Left lung (tissue), 10 donors: ENCODE measurements around the gene NISCH. TPM values are rescaled to one million over a fixed set of nuclear protein-coding genes. Genes with fewer than 3 reads are reported as not detected.
A peak's percentile ranks its signal among the peaks of the same experiment; 100 is the strongest.

ENCODE experiments used
- ATAC-seq: fragments of 200-7000 bp; cut with Tn5 transposase; one replicate; pipeline ENCODE4 v1.9.1; 2020; ENCODE audit warnings: moderate library complexity
- DNase-seq, 4 donors: peaks; one replicate each; pipeline ENCODE4 v3.0.0-alpha.2; 2013 to 2020
- H3K27ac ChIP-seq, 2 donors: fragments of 200-600 bp; sonication (generic) in 1 of 2; one replicate each; pipeline versions ENCODE4 v1.5.0 to v1.8.0; 2020 to 2021
- H3K27me3 ChIP-seq, 2 donors: fragments of 200-600 bp; sonication (generic) in 1 of 2; one replicate each; pipeline versions ENCODE4 v1.5.0 to v1.8.0; 2020 to 2021
- H3K36me3 ChIP-seq, 2 donors: fragments of 200-600 bp; sonication (generic) in 1 of 2; one replicate each; pipeline versions ENCODE4 v1.5.0 to v1.8.0; 2020 to 2021
- H3K4me1 ChIP-seq, 2 donors: fragments of 200-600 bp; one replicate each; pipeline ENCODE4 v1.8.0; 2021
- H3K4me3 ChIP-seq, 2 donors: fragments of 200-600 bp; sonication (generic) in 1 of 2; one replicate each; pipeline versions ENCODE4 v1.5.0 to v1.8.0; 2020 to 2021; ENCODE audit warnings: mild to moderate bottlenecking in 1 of 2
- H3K9me3 ChIP-seq, 2 donors: fragments of 200-600 bp; sonication (generic) in 1 of 2; one replicate each; pipeline versions ENCODE4 v1.5.0 to v1.8.0; 2020 to 2021
- intact Hi-C, 2 donors: fragments of 100-400 bp; cut with DNase I; formaldehyde crosslinking; loops; one replicate each; pipeline versions ENCODE4 v1.11.2 to v1.14.2; 2022
- polyA plus RNA-seq, 6 donors: library from polyadenylated mRNA; unstranded; fragments of 120-200 nt; gene quantifications; one replicate each; pipeline ENCODE4 v1.2.1, GENCODE V29; 2013; ENCODE audit not compliant: insufficient read length in 6 of 6
- total RNA-seq, 2 donors: library from RNA; stranded (reverse); fragmentation: NEBNext Ultra II Directional; extraction: Animal tissue kit (Norgen Biotek cat#: 25700); gene quantifications; one replicate each; pipeline ENCODE4 v1.2.1, GENCODE V29; 2021
- TF ChIP-seq, protein P1 (sequence below), 2 donors: fragments of 200-600 bp; sonication (generic) in 1 of 2; IDR thresholded peaks; one replicate each; pipeline versions ENCODE4 v1.5.0 to v1.8.0; 2021; ENCODE audit warnings: antibody characterized with exemption in 2 of 2
- donor health status: DM: no; HTN: yes; CAD: no.
- donor health status: DM: no; HTN: no; CAD: no.

NISCH gene
- total and polyA plus RNA-seq, 8 donors: 72.6 to 178 (median 140) TPM

DNA sequence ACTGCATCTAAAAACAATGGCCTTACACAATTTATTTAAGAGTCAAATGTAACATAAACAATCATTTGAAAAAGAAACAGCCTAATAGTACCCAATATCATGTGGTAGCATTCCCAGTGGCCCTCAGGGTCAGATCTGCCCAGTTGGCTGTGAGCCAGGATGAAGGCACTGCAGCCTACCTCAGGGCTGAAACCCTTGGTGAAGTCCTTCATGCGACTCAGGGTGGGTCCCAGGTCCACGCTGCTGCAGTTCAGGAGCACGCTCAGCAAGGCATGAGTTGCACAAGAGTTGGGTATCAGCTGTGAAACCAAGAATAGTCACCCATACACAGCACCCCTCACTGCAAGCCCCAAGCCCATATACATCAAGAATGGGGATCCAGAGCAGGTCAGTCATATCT lies 47.6 kb upstream of the NISCH start:
- peaks cover 0 to 54% of the 10 kb centered on the region in 2 donors for H3K36me3 ChIP-seq
- intact Hi-C loops: no loop called here
- DNase-seq: no peak
- H3K9me3 ChIP-seq: no peaks in the 10 kb centered on the region
- no peak overlapping the region for H3K4me3 ChIP-seq
- no peak overlapping the region for H3K27ac ChIP-seq
- no peaks in the 10 kb centered on the region for H3K27me3 ChIP-seq
- TF ChIP-seq, protein P1, sequence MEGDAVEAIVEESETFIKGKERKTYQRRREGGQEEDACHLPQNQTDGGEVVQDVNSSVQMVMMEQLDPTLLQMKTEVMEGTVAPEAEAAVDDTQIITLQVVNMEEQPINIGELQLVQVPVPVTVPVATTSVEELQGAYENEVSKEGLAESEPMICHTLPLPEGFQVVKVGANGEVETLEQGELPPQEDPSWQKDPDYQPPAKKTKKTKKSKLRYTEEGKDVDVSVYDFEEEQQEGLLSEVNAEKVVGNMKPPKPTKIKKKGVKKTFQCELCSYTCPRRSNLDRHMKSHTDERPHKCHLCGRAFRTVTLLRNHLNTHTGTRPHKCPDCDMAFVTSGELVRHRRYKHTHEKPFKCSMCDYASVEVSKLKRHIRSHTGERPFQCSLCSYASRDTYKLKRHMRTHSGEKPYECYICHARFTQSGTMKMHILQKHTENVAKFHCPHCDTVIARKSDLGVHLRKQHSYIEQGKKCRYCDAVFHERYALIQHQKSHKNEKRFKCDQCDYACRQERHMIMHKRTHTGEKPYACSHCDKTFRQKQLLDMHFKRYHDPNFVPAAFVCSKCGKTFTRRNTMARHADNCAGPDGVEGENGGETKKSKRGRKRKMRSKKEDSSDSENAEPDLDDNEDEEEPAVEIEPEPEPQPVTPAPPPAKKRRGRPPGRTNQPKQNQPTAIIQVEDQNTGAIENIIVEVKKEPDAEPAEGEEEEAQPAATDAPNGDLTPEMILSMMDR (IDR thresholded peaks at IDR 0.05): no peak
- H3K4me1 ChIP-seq: peaks cover 21 to 54% of the 10 kb centered on the region in 2 donors
- ATAC-seq: no peak

DNA sequence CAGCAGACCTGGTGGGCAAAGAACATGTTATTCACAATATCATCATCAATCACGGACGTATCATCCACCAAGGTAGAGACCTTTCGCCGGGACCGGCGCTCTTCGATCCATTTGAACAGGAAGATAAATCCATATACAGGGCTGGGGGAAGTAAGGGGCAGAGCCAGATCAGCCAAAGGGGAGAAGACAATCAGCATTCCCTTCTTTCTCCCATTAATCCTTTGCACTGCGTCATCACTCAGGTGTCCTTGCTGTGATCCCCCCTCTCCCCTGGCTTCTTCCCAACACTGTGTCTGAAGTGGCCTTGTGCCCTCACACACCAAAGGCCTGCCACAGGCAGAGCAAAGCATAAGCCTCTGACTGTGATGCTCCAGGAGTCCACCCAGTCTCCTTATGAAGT lies 46.9 kb upstream of the NISCH start:
- DNase-seq (no peak), ATAC-seq (no peak)
- Histone ChIP-seq H3K4me1 (peaks cover 21 to 56% of the 10 kb centered on the region in 2 donors), H3K36me3 (peaks cover 0 to 47% of the 10 kb centered on the region in 2 donors), H3K9me3 (no peaks in the 10 kb centered on the region), H3K27me3 (no peaks in the 10 kb centered on the region), H3K27ac (no peak overlapping the region), H3K4me3 (peak overlapping the region in 1 of 2 donors; percentile 95)
- TF ChIP-seq, protein P1 (IDR thresholded peaks at IDR 0.05): no peak
- intact Hi-C loops: no loop called here

DNA sequence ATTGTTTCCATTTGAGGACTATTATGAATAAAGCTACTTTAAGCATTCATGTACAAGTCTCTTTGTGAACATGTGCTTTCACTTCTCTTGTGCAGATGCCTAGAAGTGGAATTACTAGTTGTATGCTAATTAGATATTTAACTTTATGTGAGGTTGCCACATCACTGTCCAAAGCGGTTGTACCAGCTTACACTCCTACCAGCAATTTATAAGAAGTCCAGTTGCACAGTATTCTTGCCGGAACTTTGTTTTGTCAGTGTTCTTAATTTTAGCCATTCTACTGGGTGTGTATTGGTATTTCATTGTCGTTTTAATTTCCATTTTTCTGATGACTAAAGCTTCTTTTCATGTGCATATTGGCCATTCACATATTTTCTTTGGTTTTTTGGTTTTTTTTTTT lies 39.6 kb upstream of the NISCH start:
- intact Hi-C loops: no loop called here
- DNase-seq: no peak
- no peak overlapping the region for H3K4me3 ChIP-seq
- H3K36me3 ChIP-seq: peaks cover 0 to 8% of the 10 kb centered on the region in 2 donors
- ATAC-seq: no peak
- no peaks in the 10 kb centered on the region for H3K27me3 ChIP-seq
- TF ChIP-seq, protein P1 (IDR thresholded peaks at IDR 0.05): no peak
- H3K4me1 ChIP-seq: peaks cover 9 to 22% of the 10 kb centered on the region in 2 donors
- H3K9me3 ChIP-seq: no peaks in the 10 kb centered on the region
- no peak overlapping the region for H3K27ac ChIP-seq

DNA sequence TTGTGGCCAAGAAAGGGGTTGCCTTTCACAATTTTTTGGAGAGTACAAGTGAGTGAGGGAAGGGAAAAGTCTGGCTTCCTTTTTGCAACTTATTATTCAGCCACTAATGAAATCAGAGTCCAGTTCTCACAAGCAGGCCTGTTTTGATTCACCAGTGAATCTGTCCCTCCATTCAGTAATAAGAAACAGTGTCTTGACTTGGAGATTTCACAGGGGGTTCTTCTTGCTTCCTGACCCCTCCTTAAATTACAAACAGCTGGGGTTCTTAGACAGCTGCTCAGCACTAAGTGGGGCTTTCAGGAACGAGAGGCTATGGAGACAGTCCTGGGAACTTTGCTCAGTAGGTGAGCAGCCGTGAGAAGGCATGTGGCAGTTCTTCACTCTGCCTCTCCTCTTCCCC lies 35.0 kb upstream of the NISCH start:
- TF ChIP-seq, protein P1 (IDR thresholded peaks at IDR 0.05): no peak
- Histone ChIP-seq H3K9me3 (no peaks in the 10 kb centered on the region), H3K36me3 (peaks cover 0 to 9% of the 10 kb centered on the region in 2 donors), H3K4me1 (no peaks in the 10 kb centered on the region), H3K27me3 (no peaks in the 10 kb centered on the region), H3K27ac (no peak overlapping the region), H3K4me3 (no peak overlapping the region)
- DNase-seq (no peak), ATAC-seq (no peak)
- intact Hi-C loops: no loop called here

DNA sequence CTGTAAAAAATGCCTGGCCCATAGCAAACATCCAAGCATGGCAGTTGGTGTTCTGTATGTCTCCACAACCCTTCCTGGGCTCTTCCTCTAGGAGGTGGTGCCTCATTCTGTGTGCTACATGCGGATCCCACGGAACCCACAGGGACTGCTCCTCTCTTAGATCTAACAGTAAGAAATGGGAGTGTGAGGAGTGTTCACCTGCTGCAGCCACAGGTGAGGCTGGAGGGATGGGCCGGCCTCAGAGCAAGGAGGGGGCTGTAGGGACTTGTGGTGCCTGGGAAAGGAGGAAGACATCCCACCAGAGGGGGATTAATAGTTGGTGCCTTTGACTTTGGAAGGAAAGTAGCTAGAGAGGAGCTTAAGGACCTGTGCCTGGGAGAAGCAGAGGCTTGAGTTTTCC lies 32.7 kb upstream of the NISCH start:
- H3K4me1 ChIP-seq: no peaks in the 10 kb centered on the region
- peak in 1 of 4 donors; percentile 5 for DNase-seq
- ATAC-seq: no peak
- no peaks in the 10 kb centered on the region for H3K27me3 ChIP-seq
- H3K36me3 ChIP-seq: peaks cover 0 to 9% of the 10 kb centered on the region in 2 donors
- H3K9me3 ChIP-seq: no peaks in the 10 kb centered on the region
- intact Hi-C loops: no loop called here
- H3K4me3 ChIP-seq: no peak overlapping the region
- H3K27ac ChIP-seq: no peak overlapping the region
- TF ChIP-seq, protein P1 (IDR thresholded peaks at IDR 0.05): no peak
